K562 (cell line): ENCODE data around the gene ARHGAP10. TPM values are rescaled to one million over a fixed set of nuclear protein-coding genes. Genes with fewer than 3 reads are reported as not detected.

Experiments used
- ATAC-seq: fragments of 200-7000 bp; cut with Tn5 transposase; 3 replicates; pipeline ENCODE4 v1.9.1; 2020; ENCODE audit warnings: moderate library complexity
- BruUV-seq: library from RNA; stranded (reverse); fragments of 400-500 nt; replicated peaks from 2 replicates; lab custom pipeline; 2021; lab: Mats Ljungman, UMichigan
- CTCF ChIA-PET: fragments of 300-600 bp; formaldehyde crosslinking; extraction: SDS; loops from one replicate; lab custom pipeline; 2021; ENCODE audit warnings: low intra/inter-chr PET ratio; lab: Yijun Ruan, JAX
- POLR2A ChIA-PET: fragments of 300-600, 350-650 bp; sonication (Branson Sonifier 250); formaldehyde crosslinking; extraction: SDS; loops from one replicate; lab custom pipeline; 2021; ENCODE audit warnings: antibody characterized with exemption, inconsistent platforms; lab: Yijun Ruan, JAX
- DNase-seq, 4 experiments: peaks; one replicate each; pipeline versions ENCODE4 v3.0.0 to v3.0.0-alpha.2; 2011 to 2018; ENCODE audit warnings: low spot score in 3 of 4, mixed read lengths in 3 of 4; ENCODE audit errors: extremely low read depth in 1 of 4
- FAIRE-seq: peaks from 2 replicates; lab custom pipeline; 2011; peaks lifted over from hg19 to GRCh38; lab: Jason Lieb, UNC
- H2AFZ ChIP-seq: 2 replicates; pipeline ENCODE4 v1.6.0; 2011; ENCODE audit warnings: low read depth, low read length, control low read depth, inconsistent platforms
- H3K27ac ChIP-seq: fragments of 200-600 bp; 3 replicates; pipeline ENCODE4 v1.8.0; 2011; ENCODE audit warnings: low read depth, mild to moderate bottlenecking, control low read depth, inconsistent platforms, low read length, moderate library complexity, mixed read lengths; ENCODE audit errors: extremely low read depth
- H3K27me3 ChIP-seq, 2 experiments: fragments of 300-600 bp in 1 of 2; 2 replicates in 1 of 2; 3 replicates in 1 of 2; pipeline versions ENCODE4 v1.6.0 to v1.8.0; 2011; ENCODE audit warnings: inconsistent platforms in 2 of 2, low read length in 2 of 2, mild to moderate bottlenecking in 1 of 2, mixed read lengths in 1 of 2, moderate library complexity in 1 of 2; ENCODE audit not compliant: control insufficient read depth in 2 of 2, insufficient read depth in 2 of 2
- H3K36me3 ChIP-seq: fragments of 300-600 bp; 3 replicates; pipeline ENCODE4 v1.8.0; 2011; ENCODE audit warnings: mild to moderate bottlenecking, low read length, inconsistent platforms; ENCODE audit not compliant: control insufficient read depth, insufficient read depth
- H3K4me1 ChIP-seq, 2 experiments: fragments of 200-600 bp in 1 of 2; replicated peaks in 1 of 2; 2 replicates in 1 of 2; 3 replicates in 1 of 2; pipeline versions ENCODE4 v1.5.1 to v1.8.0; 2011; ENCODE audit warnings: inconsistent platforms in 2 of 2, low read length in 2 of 2, mild to moderate bottlenecking in 1 of 2, mixed read lengths in 1 of 2, moderate library complexity in 1 of 2; ENCODE audit not compliant: control insufficient read depth in 2 of 2, insufficient read depth in 2 of 2
- H3K4me2 ChIP-seq: 2 replicates; pipeline ENCODE4 v1.6.1; 2011; ENCODE audit warnings: low read length, control low read depth, inconsistent platforms, mixed read lengths; ENCODE audit not compliant: insufficient read depth
- H3K4me3 ChIP-seq: fragments of 200-600 bp; sonication (generic), shearing (Covaris generic); 2 replicates; pipeline ENCODE4 v1.5.1; 2016; ENCODE audit warnings: control low read depth, inconsistent platforms
- H3K79me2 ChIP-seq: fragments of 200-600 bp; 3 replicates; pipeline ENCODE4 v1.8.0; 2011; ENCODE audit warnings: low read length, inconsistent platforms; ENCODE audit not compliant: control insufficient read depth, insufficient read depth
- H3K9ac ChIP-seq, 2 experiments: 2 replicates each; pipeline versions ENCODE4 v1.6.0 to v1.6.1; 2011; ENCODE audit warnings: low read depth in 2 of 2, low read length in 2 of 2, control low read depth in 1 of 2, inconsistent platforms in 1 of 2, mild to moderate bottlenecking in 1 of 2, mixed read lengths in 1 of 2; ENCODE audit not compliant: insufficient read depth in 1 of 2
- H3K9me1 ChIP-seq: one replicate; pipeline ENCODE4 v1.6.0; 2011; ENCODE audit warnings: inconsistent platforms, mild to moderate bottlenecking, low read length, moderate library complexity; ENCODE audit not compliant: control insufficient read depth, insufficient read depth
- H3K9me3 ChIP-seq: replicated peaks from 2 replicates; pipeline ENCODE4 v1.5.1; 2011; ENCODE audit warnings: low read depth, low read length, inconsistent platforms; ENCODE audit not compliant: control insufficient read depth, insufficient read depth
- H4K20me1 ChIP-seq: replicated peaks from 2 replicates; pipeline ENCODE4 v1.6.1; 2011; ENCODE audit warnings: low read length, inconsistent platforms, mixed read lengths; ENCODE audit not compliant: control insufficient read depth, insufficient read depth
- CHCHD3 ChIP-seq: fragments of 250-450 bp; sonication (Bioruptor Pico); IDR thresholded peaks from 2 replicates; pipeline ENCODE4 v2.1.2; 2022; ENCODE audit warnings: mild to moderate bottlenecking
- DMBX1 ChIP-seq: fragments of 250-450 bp; sonication (Bioruptor Pico); IDR thresholded peaks from 2 replicates; pipeline ENCODE4 v1.8.0; 2022; ENCODE audit warnings: inconsistent platforms, mild to moderate bottlenecking, moderate library complexity, borderline replicate concordance
- ELF1 ChIP-seq: fragments of 200-800 bp; sonication (Bioruptor generic); IDR thresholded peaks from 2 replicates; pipeline ENCODE4 v1.6.1; 2016; ENCODE audit warnings: missing genetic modification characterization, missing compliant biosample characterization
- FIP1L1 ChIP-seq: fragments of 200-400 bp; formaldehyde crosslinking; IDR thresholded peaks from 2 replicates; pipeline ENCODE4 v1.6.1; 2018; ENCODE audit warnings: mild to moderate bottlenecking, low read depth, low read length; ENCODE audit not compliant: poor library complexity, severe bottlenecking
- FOXK1 ChIP-seq: sonication (generic); formaldehyde crosslinking; IDR thresholded peaks from 2 replicates; pipeline ENCODE4 v1.8.0; 2022; ENCODE audit warnings: missing genetic modification reagents, mild to moderate bottlenecking, borderline replicate concordance
- KAT2B ChIP-seq: IDR thresholded peaks from one replicate; pipeline ENCODE4 v1.6.1; 2012; ENCODE audit warnings: low read depth, mild to moderate bottlenecking, control low read depth, inconsistent platforms, low read length, moderate library complexity
- KAT8 ChIP-seq: fragments of 450-650 bp; IDR thresholded peaks from 2 replicates; pipeline ENCODE4 v1.6.1; 2016; ENCODE audit warnings: low read depth, mild to moderate bottlenecking
- KDM2B ChIP-seq: fragments of 250-450 bp; sonication (Bioruptor Pico); IDR thresholded peaks from 2 replicates; pipeline ENCODE4 v1.8.0; 2021; ENCODE audit warnings: mild to moderate bottlenecking, moderate library complexity
- PCBP2 ChIP-seq: fragments of 200-400 bp; formaldehyde crosslinking; IDR thresholded peaks from 2 replicates; pipeline ENCODE4 v1.6.1; 2018; ENCODE audit warnings: low read length, low read depth, mild to moderate bottlenecking, moderate library complexity; ENCODE audit not compliant: poor library complexity, severe bottlenecking
- RAD51 ChIP-seq: fragments of 450-650 bp; IDR thresholded peaks from 2 replicates; pipeline ENCODE4 v1.7.1; 2016; ENCODE audit warnings: low read depth, mild to moderate bottlenecking, borderline replicate concordance
- RFX1 ChIP-seq: fragments of 450-650 bp; IDR thresholded peaks from 2 replicates; pipeline ENCODE4 v1.6.1; 2016; ENCODE audit warnings: mild to moderate bottlenecking, moderate library complexity
- SPI1 ChIP-seq: IDR thresholded peaks from 2 replicates; pipeline ENCODE4 v1.6.1; 2011; ENCODE audit warnings: low read depth, low read length, control low read depth, borderline replicate concordance
- TAF9B ChIP-seq: fragments of 450-650 bp; IDR thresholded peaks from 2 replicates; pipeline ENCODE4 v1.6.1; 2018; ENCODE audit warnings: mild to moderate bottlenecking; ENCODE audit not compliant: partially characterized antibody
- U2AF1 ChIP-seq: fragments of 200-400 bp; formaldehyde crosslinking; optimal IDR thresholded peaks from 2 replicates; pipeline ENCODE3; 2017; ENCODE audit warnings: mild to moderate bottlenecking, low read depth, low read length, moderate library complexity
- ZNF140 ChIP-seq: fragments of 250-450 bp; sonication (Bioruptor Pico); IDR thresholded peaks from 2 replicates; pipeline ENCODE4 v1.8.0; 2021; ENCODE audit warnings: moderate library complexity, mild to moderate bottlenecking, inconsistent platforms
- ZNF217 ChIP-seq: sonication (generic); formaldehyde crosslinking; IDR thresholded peaks from 2 replicates; pipeline ENCODE4 v1.8.0; 2022; ENCODE audit warnings: mild to moderate bottlenecking, missing genetic modification reagents
- ZNF655 ChIP-seq: fragments of 250-450 bp; sonication (Bioruptor Pico); IDR thresholded peaks from 2 replicates; pipeline ENCODE4 v1.5.0; 2021
- WGBS: fragments of 100-300 bp; shearing (Covaris generic); methylation state at CpG from one replicate; pipeline ENCODE4 v1.1.6; 2016; ENCODE audit warnings: low coverage, mixed read lengths; ENCODE audit not compliant: insufficient coverage; ENCODE audit errors: missing lambda C conversion rate; 5-methylcytosine and 5-hydroxymethylcytosine counted together
- in situ Hi-C: fragments of 300-500 bp; cut with MboI; formaldehyde crosslinking; loops from 4 replicates; pipeline ENCODE4 v1.15.0; 2018; ENCODE audit warnings: inconsistent platforms, mixed read lengths
- intact Hi-C: fragments of 100-400 bp; cut with micrococcal nuclease; formaldehyde crosslinking; loops from 2 replicates; pipeline ENCODE4 v1.14.2; 2022
- polyA plus RNA-seq, 8 experiments: library from polyadenylated mRNA; depleted of rRNA in 4 of 8; stranded (reverse) in 5 of 8; unstranded in 3 of 8; fragments of >200 nt; fragmentation: Nextera tagmentation in 2 of 8; fragmentation: Illumina TruSeq in 1 of 8; extraction: Ambion mirVana in 2 of 8; extraction: Trizol in 1 of 8; gene quantifications; 2 replicates each; pipeline versions ENCODE4 v1.2.1 to v1.2.3, GENCODE V29; 2011 to 2014; ENCODE audit warnings: inconsistent platforms in 1 of 8, missing spikeins in 1 of 8
- total RNA-seq, 7 experiments: library from RNA; depleted of rRNA in 6 of 7; stranded (reverse); fragments of >200 nt in 6 of 7; fragmentation: Illumina TruSeq in 2 of 7; extraction: Trizol in 2 of 7; gene quantifications; 2 replicates each; pipeline versions ENCODE4 v1.2.1 to v1.2.3, GENCODE V29; 2011 to 2021; ENCODE audit warnings: low replicate concordance in 1 of 7

ARHGAP10 gene
- total and polyA plus RNA-seq, 9 of the 15 experiments (the other 6 are each of a cell fraction or from before 2014, with no cell fraction given) = 0.03 to 0.22 (median 0.06) TPM; not detected in 3

- Histone ChIP-seq H3K9me3 (no peaks in the 10 kb centered on the region), H3K4me3 (no peak overlapping the region), H3K27me3 (no peaks in the 10 kb centered on the region), H3K79me2 (no peaks in the 10 kb centered on the region), H3K9ac (no peak overlapping the region), H3K27ac (no peak overlapping the region), H2AFZ (no peak overlapping the region), H3K9me1 (no peaks in the 10 kb centered on the region), H3K4me1 (no peaks in the 10 kb centered on the region), H3K36me3 (no peaks in the 10 kb centered on the region), H3K4me2 (no peak overlapping the region), H4K20me1 (no peaks in the 10 kb centered on the region)
- 0% methylated on average over 6 of the region's 6 CpGs for WGBS
- TF ChIP-seq PCBP2 (no peak), KDM2B (CRISPR knock-in tag) (no peak)
- no TSS peak for BruUV-seq
- no peak for DNase-seq
- ATAC-seq = no peak
- FAIRE-seq = no peak
- in situ Hi-C loops = no loop called here
- POLR2A ChIA-PET = no interaction called here
- intact Hi-C loops = no loop called here
- CTCF ChIA-PET = no interaction called here
Measured at GRCh38 chr4:148016063-148016637, 284.3 kb downstream of the ARHGAP10 start.

GRCh38 chr4:148017801-148018200 is 285.9 kb downstream of the ARHGAP10 start:
- Histone ChIP-seq H3K9ac (no peak overlapping the region), H3K4me3 (no peak overlapping the region), H3K27me3 (no peaks in the 10 kb centered on the region), H3K9me3 (no peaks in the 10 kb centered on the region), H2AFZ (no peak overlapping the region), H3K9me1 (no peaks in the 10 kb centered on the region), H4K20me1 (no peaks in the 10 kb centered on the region), H3K4me1 (no peaks in the 10 kb centered on the region), H3K27ac (no peak overlapping the region), H3K79me2 (no peaks in the 10 kb centered on the region), H3K36me3 (no peaks in the 10 kb centered on the region), H3K4me2 (no peak overlapping the region)
- POLR2A ChIA-PET = no interaction called here
- WGBS = 4% methylated on average over 5 of the region's 5 CpGs
- DNase-seq (no peak), FAIRE-seq (no peak), ATAC-seq (no peak)
- no TSS peak for BruUV-seq
- TF ChIP-seq TAF9B (no peak), RFX1 (no peak), DMBX1 (CRISPR knock-in tag) (no peak), CHCHD3 (CRISPR knock-in tag) (no peak), ZNF140 (CRISPR knock-in tag) (no peak), RAD51 (no peak), U2AF1 (no peak), FOXK1 (CRISPR knock-in tag) (no peak), FIP1L1 (no peak), ZNF217 (CRISPR knock-in tag) (no peak), SPI1 (no peak), KAT8 (no peak), ZNF655 (CRISPR knock-in tag) (no peak), KAT2B (no peak), ELF1 (tag) (no peak)
- in situ Hi-C loops = no loop called here
- CTCF ChIA-PET = no interaction called here
- intact Hi-C loops = no loop called here
